Right lobe of liver (tissue), 4 donors: ENCODE results near the gene DYNC2H1.

Source experiments
- POLR2A ChIP-seq: fragments of 450-650 bp; IDR thresholded peaks from one replicate; pipeline ENCODE4 v1.6.1; 2017; ENCODE audit warnings: antibody characterized with exemption, mild to moderate bottlenecking
- TF ChIP-seq, protein P1 (sequence below), 4 donors: fragments of 200-600 bp in 3 of 4; fragments of 450-650 bp in 1 of 4; IDR thresholded peaks; one replicate each; pipeline versions ENCODE4 v1.5.1 to v1.8.0; 2016 to 2022; ENCODE audit warnings: antibody characterized with exemption in 4 of 4, mild to moderate bottlenecking in 2 of 4
- donor health status: DM: no; HTN: no; CAD: no.
- donor health status: DM: no; HTN: no; CAD: no.
- donor health status: DM: no; HTN: yes; CAD: no.

DNA sequence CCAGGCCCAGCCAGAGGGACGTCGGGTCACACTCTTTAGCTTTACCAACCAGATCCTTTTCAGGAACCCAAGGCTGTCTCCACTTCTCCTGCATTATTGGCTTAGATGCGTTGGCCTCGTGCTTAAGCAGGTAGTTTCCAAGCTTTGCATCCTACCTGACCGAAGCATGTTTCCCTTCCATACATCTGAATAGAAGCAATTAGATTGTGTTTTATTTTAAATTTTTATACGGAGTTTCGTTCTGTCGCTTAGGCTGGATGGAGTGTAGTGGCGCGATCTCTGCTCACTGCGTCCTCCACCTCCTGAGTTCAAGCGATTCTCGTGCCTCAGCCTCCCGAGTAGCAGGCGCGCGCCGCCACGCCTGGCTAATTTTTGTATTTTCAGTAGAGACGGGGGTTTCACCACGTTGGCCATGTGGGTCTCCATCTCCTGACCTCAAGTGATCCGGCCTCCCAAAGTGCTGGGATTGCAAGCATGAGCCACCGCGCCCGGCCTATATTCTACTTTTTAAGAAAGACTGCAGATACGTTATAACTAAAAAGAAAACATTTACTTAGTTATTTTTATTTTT, 677 bp downstream of the DYNC2H1 start:
- TF ChIP-seq, protein P1, sequence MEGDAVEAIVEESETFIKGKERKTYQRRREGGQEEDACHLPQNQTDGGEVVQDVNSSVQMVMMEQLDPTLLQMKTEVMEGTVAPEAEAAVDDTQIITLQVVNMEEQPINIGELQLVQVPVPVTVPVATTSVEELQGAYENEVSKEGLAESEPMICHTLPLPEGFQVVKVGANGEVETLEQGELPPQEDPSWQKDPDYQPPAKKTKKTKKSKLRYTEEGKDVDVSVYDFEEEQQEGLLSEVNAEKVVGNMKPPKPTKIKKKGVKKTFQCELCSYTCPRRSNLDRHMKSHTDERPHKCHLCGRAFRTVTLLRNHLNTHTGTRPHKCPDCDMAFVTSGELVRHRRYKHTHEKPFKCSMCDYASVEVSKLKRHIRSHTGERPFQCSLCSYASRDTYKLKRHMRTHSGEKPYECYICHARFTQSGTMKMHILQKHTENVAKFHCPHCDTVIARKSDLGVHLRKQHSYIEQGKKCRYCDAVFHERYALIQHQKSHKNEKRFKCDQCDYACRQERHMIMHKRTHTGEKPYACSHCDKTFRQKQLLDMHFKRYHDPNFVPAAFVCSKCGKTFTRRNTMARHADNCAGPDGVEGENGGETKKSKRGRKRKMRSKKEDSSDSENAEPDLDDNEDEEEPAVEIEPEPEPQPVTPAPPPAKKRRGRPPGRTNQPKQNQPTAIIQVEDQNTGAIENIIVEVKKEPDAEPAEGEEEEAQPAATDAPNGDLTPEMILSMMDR (IDR thresholded peaks at IDR 0.05), result no peak
- TF ChIP-seq POLR2A, result no peak
